Sigmoid colon (tissue), 7 donors: ENCODE measurements around the gene KRR1. TPM values are rescaled to one million over a fixed set of nuclear protein-coding genes. Genes with fewer than 3 reads are reported as not detected.

Experiments used
- DNase-seq: peaks from one replicate; pipeline ENCODE4 v3.0.0-alpha.2; 2019
- H3K27ac ChIP-seq, 4 donors: fragments of 200-600 bp; sonication (generic); one replicate each; pipeline ENCODE4 v1.5.1; 2016 to 2019; ENCODE audit warnings: mild to moderate bottlenecking in 1 of 4
- H3K27me3 ChIP-seq, 3 donors: fragments of 200-600 bp; sonication (generic); one replicate each; pipeline ENCODE4 v1.5.1; 2019; ENCODE audit warnings: mild to moderate bottlenecking in 1 of 3
- H3K36me3 ChIP-seq, 4 donors: fragments of 200-600 bp; sonication (generic); one replicate each; pipeline ENCODE4 v1.5.1; 2016 to 2019
- H3K4me1 ChIP-seq, 4 donors: fragments of 200-600 bp; sonication (generic); one replicate each; pipeline ENCODE4 v1.5.1; 2017 to 2019
- H3K4me3 ChIP-seq, 4 donors: fragments of 200-600 bp; sonication (generic); one replicate each; pipeline ENCODE4 v1.5.1; 2017 to 2019; ENCODE audit warnings: mild to moderate bottlenecking in 2 of 4, moderate library complexity in 1 of 4
- H3K9me3 ChIP-seq, 4 donors: fragments of 200-600 bp in 3 of 4; sonication (generic) in 3 of 4; one replicate each; pipeline versions ENCODE4 v1.5.1 to v1.6.1; 2013 to 2019
- EP300 ChIP-seq, 4 donors: sonication (generic); formaldehyde crosslinking; IDR thresholded peaks; one replicate each; pipeline ENCODE4 v1.6.1; 2017; ENCODE audit warnings: antibody characterized with exemption in 4 of 4
- POLR2A ChIP-seq, 2 donors: fragments of 450-650 bp; IDR thresholded peaks; one replicate each; pipeline ENCODE4 v1.6.1; 2016; ENCODE audit warnings: antibody characterized with exemption in 2 of 2, mild to moderate bottlenecking in 2 of 2, moderate library complexity in 2 of 2
- POLR2AphosphoS5 ChIP-seq, 4 donors: sonication (generic); formaldehyde crosslinking; IDR thresholded peaks; one replicate each; pipeline ENCODE4 v1.6.1; 2017; ENCODE audit warnings: antibody characterized with exemption in 4 of 4
- WGBS, 2 donors: extraction: QIAGEN DNeasy Blood & Tissue Kit; methylation state at CpG; one replicate each; pipeline ENCODE4 v1.1.7; 2013; 5-methylcytosine and 5-hydroxymethylcytosine counted together
- intact Hi-C: fragments of 100-400 bp; cut with DNase I; formaldehyde crosslinking; loops from one replicate; pipeline ENCODE4 v1.15.1; 2023
- polyA plus RNA-seq, 3 donors: library from polyadenylated mRNA; stranded (reverse); fragments of 200-250 nt; gene quantifications; one replicate each; pipeline ENCODE4 v1.2.3, GENCODE V29; 2013
- total RNA-seq, 4 donors: library from RNA; depleted of rRNA; stranded (reverse); fragments of >200 nt; gene quantifications; one replicate each; pipeline ENCODE4 v1.1.0, GENCODE V29; 2016
- TF ChIP-seq, protein P1 (sequence below), 4 experiments: fragments of 450-650 bp in 3 of 4; fragments of 200-600 bp in 1 of 4; IDR thresholded peaks; one replicate each; pipeline ENCODE4 v1.5.1; 2016 to 2019; ENCODE audit warnings: antibody characterized with exemption in 4 of 4, mild to moderate bottlenecking in 3 of 4, moderate library complexity in 2 of 4
- donor health status: healthy with polysubstance abuse.
- donor health status: Bipolar disorder and iron deficiency.
- donor health status: healthy.

Gene KRR1
- total and polyA plus RNA-seq, 7 donors: 9.7 to 40.0 (median 20.3) TPM

DNA sequence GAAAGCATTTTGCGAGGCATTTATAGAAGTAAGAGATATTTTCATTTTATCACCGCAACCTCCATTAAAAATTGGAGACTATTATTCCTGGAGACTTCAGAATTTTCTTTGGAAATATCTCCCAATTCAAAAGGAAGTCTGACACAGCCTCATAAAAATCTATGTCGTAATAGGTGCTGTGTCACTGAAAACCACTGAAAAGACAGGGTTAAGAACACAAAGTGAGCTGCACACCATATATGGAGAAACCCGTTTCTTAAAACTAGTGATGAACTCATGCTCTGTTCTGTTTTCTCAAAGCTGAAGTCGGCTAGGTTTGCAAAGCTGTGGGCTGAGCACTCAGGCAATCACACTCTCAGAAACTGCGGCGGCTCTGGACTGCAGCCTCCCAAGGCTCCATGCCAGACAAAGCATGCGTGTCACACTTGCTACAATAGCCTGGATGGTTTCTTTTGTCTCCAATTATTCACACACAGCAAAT, 30.9 kb downstream of the KRR1 start, which contains the start of gene GLIPR1:
Gene GLIPR1, plus strand, starts transcription at position 287 of the 481 bp plus-strand sequence. Its CDS starts 126 bp downstream, at position 413.
- TF ChIP-seq POLR2A (IDR thresholded peaks at IDR 0.05) (peak; percentile 25 to 47), EP300 (IDR thresholded peaks at IDR 0.05) (peak in 1 of 4 donors; percentile 25), POLR2AphosphoS5 (IDR thresholded peaks at IDR 0.05) (peak; percentile 77 to 89 (median 84))
- TF ChIP-seq, protein P1, sequence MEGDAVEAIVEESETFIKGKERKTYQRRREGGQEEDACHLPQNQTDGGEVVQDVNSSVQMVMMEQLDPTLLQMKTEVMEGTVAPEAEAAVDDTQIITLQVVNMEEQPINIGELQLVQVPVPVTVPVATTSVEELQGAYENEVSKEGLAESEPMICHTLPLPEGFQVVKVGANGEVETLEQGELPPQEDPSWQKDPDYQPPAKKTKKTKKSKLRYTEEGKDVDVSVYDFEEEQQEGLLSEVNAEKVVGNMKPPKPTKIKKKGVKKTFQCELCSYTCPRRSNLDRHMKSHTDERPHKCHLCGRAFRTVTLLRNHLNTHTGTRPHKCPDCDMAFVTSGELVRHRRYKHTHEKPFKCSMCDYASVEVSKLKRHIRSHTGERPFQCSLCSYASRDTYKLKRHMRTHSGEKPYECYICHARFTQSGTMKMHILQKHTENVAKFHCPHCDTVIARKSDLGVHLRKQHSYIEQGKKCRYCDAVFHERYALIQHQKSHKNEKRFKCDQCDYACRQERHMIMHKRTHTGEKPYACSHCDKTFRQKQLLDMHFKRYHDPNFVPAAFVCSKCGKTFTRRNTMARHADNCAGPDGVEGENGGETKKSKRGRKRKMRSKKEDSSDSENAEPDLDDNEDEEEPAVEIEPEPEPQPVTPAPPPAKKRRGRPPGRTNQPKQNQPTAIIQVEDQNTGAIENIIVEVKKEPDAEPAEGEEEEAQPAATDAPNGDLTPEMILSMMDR (IDR thresholded peaks at IDR 0.05): no peak
- H3K4me3 ChIP-seq: peak within 1 kb of the TSS; percentile 25 to 56 (median 44)
- peak; percentile 92 for DNase-seq
- H3K4me1 ChIP-seq: peaks cover 0 to 46% (median 39%) of the 10 kb centered on the region in 4 donors
- H3K36me3 ChIP-seq: no peaks in the 10 kb centered on the region
- no peaks in the 10 kb centered on the region for H3K9me3 ChIP-seq
- H3K27ac ChIP-seq: peak within 1 kb of the TSS; percentile 74 to 87 (median 76)
- 20 to 48% methylated on average over 8 of the region's 8 CpGs for WGBS, 2 donors
- no peaks in the 10 kb centered on the region for H3K27me3 ChIP-seq
- intact Hi-C loops: loop anchor here (1.0 kb wide), 2 partner anchors 89 to 146 kb away; partner anchors contain the start of genes GLIPR1L1 and GLIPR1L2

DNA sequence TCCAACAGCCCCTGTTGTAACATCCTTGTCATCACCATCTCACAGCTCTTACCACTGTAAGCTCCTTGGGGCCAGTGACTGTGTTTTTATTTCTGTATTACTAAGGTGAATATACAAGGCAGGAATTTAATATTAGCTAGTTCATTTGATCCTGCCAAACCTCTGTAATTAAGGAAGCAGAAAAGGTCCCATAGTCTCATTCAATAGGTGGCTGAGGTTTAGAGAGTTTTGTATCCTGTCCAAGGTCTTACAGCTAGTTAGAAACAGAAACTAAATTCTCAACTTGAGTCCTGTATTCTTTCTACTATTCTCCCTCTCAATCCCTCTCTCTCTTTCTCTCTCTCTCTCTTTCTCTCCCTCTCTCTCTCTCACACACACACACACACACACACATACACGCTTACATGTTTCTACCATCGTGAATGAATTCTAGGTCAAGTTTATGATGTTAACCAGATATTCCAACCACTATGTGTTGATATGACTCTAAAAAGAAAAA, 31.4 kb downstream of the KRR1 start:
- no peak for TF ChIP-seq EP300 (IDR thresholded peaks at IDR 0.05)
- no peak for TF ChIP-seq POLR2A (IDR thresholded peaks at IDR 0.05)
- TF ChIP-seq POLR2AphosphoS5 (IDR thresholded peaks at IDR 0.05): peak in 1 of 4 donors; percentile 18
- TF ChIP-seq, protein P1 (IDR thresholded peaks at IDR 0.05): no peak
- peak overlapping the region; percentile 74 to 87 (median 76) for H3K27ac ChIP-seq
- WGBS, 2 donors: 30 to 47% methylated on average over 2 of the region's 2 CpGs
- H3K36me3 ChIP-seq: no peaks in the 10 kb centered on the region
- H3K9me3 ChIP-seq: no peaks in the 10 kb centered on the region
- H3K4me1 ChIP-seq: peaks cover 0 to 46% (median 37%) of the 10 kb centered on the region in 4 donors
- H3K4me3 ChIP-seq: peak overlapping the region; percentile 25 to 56 (median 44)
- intact Hi-C loops: loop anchor here (1.0 kb wide), 2 partner anchors 89 to 146 kb away; partner anchors contain the start of genes GLIPR1L1 and GLIPR1L2
- no peak for DNase-seq
- no peaks in the 10 kb centered on the region for H3K27me3 ChIP-seq

DNA sequence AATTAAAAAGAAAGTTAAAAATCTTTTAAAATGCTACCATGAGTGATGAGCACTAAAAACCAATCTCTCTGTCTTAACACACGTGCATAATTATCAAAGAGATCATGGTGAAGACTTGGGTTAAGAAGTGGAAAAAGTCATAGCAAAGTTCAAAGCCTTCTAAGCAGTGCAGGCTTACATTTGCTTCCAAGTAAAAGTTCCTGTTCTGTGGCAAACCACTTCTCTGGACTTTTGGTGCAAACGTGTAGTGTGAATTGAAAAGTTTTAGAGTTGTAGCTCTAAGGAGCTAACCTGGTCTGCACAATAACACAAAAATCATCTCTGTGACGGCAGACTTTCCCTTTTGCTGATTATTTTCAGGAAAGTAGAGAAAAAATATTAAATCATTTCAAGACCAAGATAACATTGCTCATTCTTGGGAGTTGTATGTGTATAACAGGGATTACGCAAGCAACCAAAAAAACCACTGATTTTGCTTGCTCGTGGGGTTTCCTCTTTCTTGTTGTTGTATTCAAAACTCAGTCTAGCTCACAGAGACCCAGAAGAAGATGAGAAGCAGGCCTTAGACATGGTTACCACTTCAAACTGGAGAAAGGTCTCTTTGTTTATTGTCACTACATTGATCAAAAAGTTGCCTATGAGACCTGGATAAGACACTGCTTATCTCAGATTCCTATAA, 33.2 kb downstream of the KRR1 start:
- H3K9me3 ChIP-seq: no peaks in the 10 kb centered on the region
- H3K4me1 ChIP-seq: peaks cover 0 to 29% (median 21%) of the 10 kb centered on the region in 4 donors
- H3K4me3 ChIP-seq: no peak overlapping the region
- intact Hi-C loops: no loop called here
- no peaks in the 10 kb centered on the region for H3K27me3 ChIP-seq
- DNase-seq: no peak
- WGBS, 2 donors: 47 to 63% methylated on average over 5 of the region's 5 CpGs
- H3K27ac ChIP-seq: peak overlapping the region in 1 of 4 donors; percentile 87
- no peak for TF ChIP-seq POLR2AphosphoS5 (IDR thresholded peaks at IDR 0.05)
- no peak for TF ChIP-seq POLR2A (IDR thresholded peaks at IDR 0.05)
- TF ChIP-seq EP300 (IDR thresholded peaks at IDR 0.05): no peak
- TF ChIP-seq, protein P1 (IDR thresholded peaks at IDR 0.05): no peak
- no peaks in the 10 kb centered on the region for H3K36me3 ChIP-seq

DNA sequence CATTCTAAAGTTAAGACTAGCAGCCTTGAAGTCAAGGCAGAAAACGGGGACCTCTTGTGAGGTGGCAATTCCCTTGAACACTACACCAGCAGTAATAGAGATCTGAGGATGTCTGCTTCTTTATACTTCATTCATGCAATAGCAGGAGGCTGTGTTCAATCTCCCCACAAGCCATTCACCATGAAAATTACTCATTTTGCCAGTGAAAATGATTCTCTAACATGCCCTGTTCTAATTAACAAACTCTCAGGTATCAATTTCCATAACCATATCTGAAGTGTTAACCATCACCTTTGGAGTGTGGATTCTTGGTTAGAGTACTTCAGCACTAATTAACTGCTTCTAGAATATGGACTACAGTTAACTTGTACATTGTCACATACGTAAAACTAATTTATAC, 34.3 kb downstream of the KRR1 start:
- Histone ChIP-seq H3K9me3 (no peaks in the 10 kb centered on the region), H3K27me3 (no peaks in the 10 kb centered on the region)
- WGBS, 2 donors: 63 to 84% methylated on average over 2 of the region's 2 CpGs

More for the DNA sequence above, 34.3 kb downstream of the KRR1 start:
- Histone ChIP-seq H3K36me3 (no peaks in the 10 kb centered on the region), H3K27ac (no peak overlapping the region), H3K4me1 (peaks cover 0 to 18% (median 10%) of the 10 kb centered on the region in 4 donors), H3K4me3 (no peak overlapping the region)
- intact Hi-C loops: no loop called here
- TF ChIP-seq, protein P1 (IDR thresholded peaks at IDR 0.05): no peak
- TF ChIP-seq EP300 (IDR thresholded peaks at IDR 0.05): no peak
- DNase-seq: no peak
